ENCODE measurements around the gene NCKIPSD.

DNA sequence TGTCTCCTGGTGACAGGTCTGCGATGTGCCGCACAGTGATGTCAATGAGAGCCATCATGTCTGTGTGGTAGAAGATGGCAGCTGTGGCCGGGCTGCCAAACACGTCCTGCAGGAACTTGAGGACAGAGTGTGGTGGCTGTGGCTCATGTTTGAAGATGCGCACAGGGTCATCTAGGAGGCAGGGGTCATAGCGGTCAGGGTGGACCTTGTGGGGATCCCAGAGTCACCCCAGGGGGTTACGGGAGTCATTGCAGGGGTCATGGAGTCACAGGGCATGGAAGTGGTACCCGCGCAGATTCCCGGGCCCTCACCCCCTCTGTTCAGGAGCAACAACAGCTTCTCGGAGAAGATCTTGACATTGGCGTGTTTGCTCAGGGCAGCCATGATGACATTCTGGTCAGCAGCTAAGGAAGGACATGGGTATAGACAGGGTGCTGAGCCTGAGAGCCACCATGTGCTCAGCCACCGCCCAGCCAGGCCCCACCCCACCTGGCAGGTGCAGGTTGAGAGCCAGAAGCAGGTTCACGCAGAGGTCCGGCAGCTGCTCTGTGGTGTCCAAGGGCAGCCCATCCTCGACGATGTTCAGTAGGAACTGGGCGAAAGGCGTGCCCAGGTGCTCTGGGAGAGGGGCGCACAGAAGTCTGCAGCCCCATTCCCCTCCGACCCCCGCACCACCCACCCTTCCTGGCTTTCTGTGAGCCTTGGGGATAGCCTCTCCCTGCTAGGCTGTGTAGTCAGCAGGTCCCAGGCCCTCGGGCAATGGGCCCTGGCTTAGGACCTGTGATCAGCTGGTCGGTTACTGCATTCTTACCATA lies 6.9 kb downstream of the NCKIPSD start:
- TF ChIP-seq, protein P1, sequence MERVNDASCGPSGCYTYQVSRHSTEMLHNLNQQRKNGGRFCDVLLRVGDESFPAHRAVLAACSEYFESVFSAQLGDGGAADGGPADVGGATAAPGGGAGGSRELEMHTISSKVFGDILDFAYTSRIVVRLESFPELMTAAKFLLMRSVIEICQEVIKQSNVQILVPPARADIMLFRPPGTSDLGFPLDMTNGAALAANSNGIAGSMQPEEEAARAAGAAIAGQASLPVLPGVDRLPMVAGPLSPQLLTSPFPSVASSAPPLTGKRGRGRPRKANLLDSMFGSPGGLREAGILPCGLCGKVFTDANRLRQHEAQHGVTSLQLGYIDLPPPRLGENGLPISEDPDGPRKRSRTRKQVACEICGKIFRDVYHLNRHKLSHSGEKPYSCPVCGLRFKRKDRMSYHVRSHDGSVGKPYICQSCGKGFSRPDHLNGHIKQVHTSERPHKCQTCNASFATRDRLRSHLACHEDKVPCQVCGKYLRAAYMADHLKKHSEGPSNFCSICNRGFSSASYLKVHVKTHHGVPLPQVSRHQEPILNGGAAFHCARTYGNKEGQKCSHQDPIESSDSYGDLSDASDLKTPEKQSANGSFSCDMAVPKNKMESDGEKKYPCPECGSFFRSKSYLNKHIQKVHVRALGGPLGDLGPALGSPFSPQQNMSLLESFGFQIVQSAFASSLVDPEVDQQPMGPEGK (CRISPR knock-in tag; IDR thresholded peaks at IDR 0.05; ENCODE audit: borderline replicate concordance): no peak
- TF ChIP-seq ZFP30 (CRISPR knock-in tag; IDR thresholded peaks at IDR 0.05) (no peak), CREB5 (CRISPR knock-in tag; IDR thresholded peaks at IDR 0.05; ENCODE audit: low read depth) (no peak), RARB (CRISPR knock-in tag; IDR thresholded peaks at IDR 0.05) (no peak), BACH2 (CRISPR knock-in tag; IDR thresholded peaks at IDR 0.05; ENCODE audit: borderline replicate concordance) (no peak), GLIS3 (CRISPR knock-in tag; IDR thresholded peaks at IDR 0.05) (no peak), ZC3H10 (CRISPR knock-in tag; IDR thresholded peaks at IDR 0.05) (no peak)
- TF ChIP-seq, protein P2, sequence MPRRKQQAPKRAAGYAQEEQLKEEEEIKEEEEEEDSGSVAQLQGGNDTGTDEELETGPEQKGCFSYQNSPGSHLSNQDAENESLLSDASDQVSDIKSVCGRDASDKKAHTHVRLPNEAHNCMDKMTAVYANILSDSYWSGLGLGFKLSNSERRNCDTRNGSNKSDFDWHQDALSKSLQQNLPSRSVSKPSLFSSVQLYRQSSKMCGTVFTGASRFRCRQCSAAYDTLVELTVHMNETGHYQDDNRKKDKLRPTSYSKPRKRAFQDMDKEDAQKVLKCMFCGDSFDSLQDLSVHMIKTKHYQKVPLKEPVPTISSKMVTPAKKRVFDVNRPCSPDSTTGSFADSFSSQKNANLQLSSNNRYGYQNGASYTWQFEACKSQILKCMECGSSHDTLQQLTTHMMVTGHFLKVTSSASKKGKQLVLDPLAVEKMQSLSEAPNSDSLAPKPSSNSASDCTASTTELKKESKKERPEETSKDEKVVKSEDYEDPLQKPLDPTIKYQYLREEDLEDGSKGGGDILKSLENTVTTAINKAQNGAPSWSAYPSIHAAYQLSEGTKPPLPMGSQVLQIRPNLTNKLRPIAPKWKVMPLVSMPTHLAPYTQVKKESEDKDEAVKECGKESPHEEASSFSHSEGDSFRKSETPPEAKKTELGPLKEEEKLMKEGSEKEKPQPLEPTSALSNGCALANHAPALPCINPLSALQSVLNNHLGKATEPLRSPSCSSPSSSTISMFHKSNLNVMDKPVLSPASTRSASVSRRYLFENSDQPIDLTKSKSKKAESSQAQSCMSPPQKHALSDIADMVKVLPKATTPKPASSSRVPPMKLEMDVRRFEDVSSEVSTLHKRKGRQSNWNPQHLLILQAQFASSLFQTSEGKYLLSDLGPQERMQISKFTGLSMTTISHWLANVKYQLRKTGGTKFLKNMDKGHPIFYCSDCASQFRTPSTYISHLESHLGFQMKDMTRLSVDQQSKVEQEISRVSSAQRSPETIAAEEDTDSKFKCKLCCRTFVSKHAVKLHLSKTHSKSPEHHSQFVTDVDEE (CRISPR knock-in tag; IDR thresholded peaks at IDR 0.05): no peak

Measured in SK-N-SH treated with all-trans-retinoic acid at 6 μM for 48 hours (cell line).